Fibroblast of lung (primary cell): ENCODE measurements around the gene ACOT9.

ENCODE experiments used
- CTCF ChIP-seq, 2 donors: IDR thresholded peaks in 1 of 2; conservative IDR thresholded peaks in 1 of 2; 1 replicate in 1 of 2; 2 replicates in 1 of 2; pipeline ENCODE4 v1.5.1; 2011 to 2012; ENCODE audit warnings: low read length in 2 of 2, control low read depth in 1 of 2, inconsistent platforms in 1 of 2, low read depth in 1 of 2, mild to moderate bottlenecking in 1 of 2
- EZH2 ChIP-seq: IDR thresholded peaks from 2 replicates; pipeline ENCODE4 v1.5.1; 2012; ENCODE audit warnings: low read length, control low read depth, mild to moderate bottlenecking; ENCODE audit errors: missing control alignments

- TF ChIP-seq CTCF (conservative IDR thresholded peaks at IDR 0.05 in 1 of 2, IDR thresholded peaks at IDR 0.05 in 1 of 2; ENCODE audit: low read depth in 1 of 2, low read length in 2 of 2) (no peak), EZH2 (no peak)
Measured at GRCh38 chrX:23790155-23790497, 47.0 kb upstream of the ACOT9 start.
